ENCODE data around the gene EPHA3.

DNA sequence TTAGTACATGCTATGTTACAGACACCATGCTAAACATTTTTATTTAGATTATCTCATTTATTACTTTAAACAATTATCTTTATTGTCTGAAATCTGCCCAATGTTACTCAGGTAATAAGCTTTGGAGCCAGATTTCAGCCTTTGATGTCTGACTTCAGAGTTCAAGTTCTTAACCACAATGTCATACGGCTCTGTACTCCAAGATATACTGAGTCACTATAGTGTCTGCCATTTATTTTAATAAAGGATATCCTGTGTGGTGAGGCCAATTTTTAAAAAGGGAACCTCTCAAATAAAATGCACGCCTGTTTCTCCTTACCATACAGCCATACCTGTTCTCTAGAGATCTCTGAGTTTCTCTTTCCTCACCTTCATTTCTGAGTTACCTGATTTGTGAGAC is 193.1 kb downstream of the EPHA3 start:
- TF ChIP-seq RAD21 (conservative IDR thresholded peaks at IDR 0.05) (no peak), POLR2AphosphoS5 (IDR thresholded peaks at IDR 0.05) (no peak), EP300 (conservative IDR thresholded peaks at IDR 0.05; ENCODE audit: poor library complexity, severe bottlenecking) (no peak), SMC3 (conservative IDR thresholded peaks at IDR 0.05; ENCODE audit: poor library complexity) (no peak)
- TF ChIP-seq, protein P1, sequence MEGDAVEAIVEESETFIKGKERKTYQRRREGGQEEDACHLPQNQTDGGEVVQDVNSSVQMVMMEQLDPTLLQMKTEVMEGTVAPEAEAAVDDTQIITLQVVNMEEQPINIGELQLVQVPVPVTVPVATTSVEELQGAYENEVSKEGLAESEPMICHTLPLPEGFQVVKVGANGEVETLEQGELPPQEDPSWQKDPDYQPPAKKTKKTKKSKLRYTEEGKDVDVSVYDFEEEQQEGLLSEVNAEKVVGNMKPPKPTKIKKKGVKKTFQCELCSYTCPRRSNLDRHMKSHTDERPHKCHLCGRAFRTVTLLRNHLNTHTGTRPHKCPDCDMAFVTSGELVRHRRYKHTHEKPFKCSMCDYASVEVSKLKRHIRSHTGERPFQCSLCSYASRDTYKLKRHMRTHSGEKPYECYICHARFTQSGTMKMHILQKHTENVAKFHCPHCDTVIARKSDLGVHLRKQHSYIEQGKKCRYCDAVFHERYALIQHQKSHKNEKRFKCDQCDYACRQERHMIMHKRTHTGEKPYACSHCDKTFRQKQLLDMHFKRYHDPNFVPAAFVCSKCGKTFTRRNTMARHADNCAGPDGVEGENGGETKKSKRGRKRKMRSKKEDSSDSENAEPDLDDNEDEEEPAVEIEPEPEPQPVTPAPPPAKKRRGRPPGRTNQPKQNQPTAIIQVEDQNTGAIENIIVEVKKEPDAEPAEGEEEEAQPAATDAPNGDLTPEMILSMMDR (IDR thresholded peaks at IDR 0.05; ENCODE audit: poor library complexity, severe bottlenecking), result no peak
- TF ChIP-seq, protein P2, sequence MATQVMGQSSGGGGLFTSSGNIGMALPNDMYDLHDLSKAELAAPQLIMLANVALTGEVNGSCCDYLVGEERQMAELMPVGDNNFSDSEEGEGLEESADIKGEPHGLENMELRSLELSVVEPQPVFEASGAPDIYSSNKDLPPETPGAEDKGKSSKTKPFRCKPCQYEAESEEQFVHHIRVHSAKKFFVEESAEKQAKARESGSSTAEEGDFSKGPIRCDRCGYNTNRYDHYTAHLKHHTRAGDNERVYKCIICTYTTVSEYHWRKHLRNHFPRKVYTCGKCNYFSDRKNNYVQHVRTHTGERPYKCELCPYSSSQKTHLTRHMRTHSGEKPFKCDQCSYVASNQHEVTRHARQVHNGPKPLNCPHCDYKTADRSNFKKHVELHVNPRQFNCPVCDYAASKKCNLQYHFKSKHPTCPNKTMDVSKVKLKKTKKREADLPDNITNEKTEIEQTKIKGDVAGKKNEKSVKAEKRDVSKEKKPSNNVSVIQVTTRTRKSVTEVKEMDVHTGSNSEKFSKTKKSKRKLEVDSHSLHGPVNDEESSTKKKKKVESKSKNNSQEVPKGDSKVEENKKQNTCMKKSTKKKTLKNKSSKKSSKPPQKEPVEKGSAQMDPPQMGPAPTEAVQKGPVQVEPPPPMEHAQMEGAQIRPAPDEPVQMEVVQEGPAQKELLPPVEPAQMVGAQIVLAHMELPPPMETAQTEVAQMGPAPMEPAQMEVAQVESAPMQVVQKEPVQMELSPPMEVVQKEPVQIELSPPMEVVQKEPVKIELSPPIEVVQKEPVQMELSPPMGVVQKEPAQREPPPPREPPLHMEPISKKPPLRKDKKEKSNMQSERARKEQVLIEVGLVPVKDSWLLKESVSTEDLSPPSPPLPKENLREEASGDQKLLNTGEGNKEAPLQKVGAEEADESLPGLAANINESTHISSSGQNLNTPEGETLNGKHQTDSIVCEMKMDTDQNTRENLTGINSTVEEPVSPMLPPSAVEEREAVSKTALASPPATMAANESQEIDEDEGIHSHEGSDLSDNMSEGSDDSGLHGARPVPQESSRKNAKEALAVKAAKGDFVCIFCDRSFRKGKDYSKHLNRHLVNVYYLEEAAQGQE (IDR thresholded peaks at IDR 0.05; ENCODE audit: borderline replicate concordance), result no peak
